NCI-H128 (cell line): ENCODE measurements around the gene KIAA1328.

Source experiments
- DNase-seq: peaks from one replicate; lab custom pipeline; 2025; ENCODE audit not compliant: unreplicated experiment; lab: John Stamatoyannopoulos, UW

The KIAA1328 gene

DNA sequence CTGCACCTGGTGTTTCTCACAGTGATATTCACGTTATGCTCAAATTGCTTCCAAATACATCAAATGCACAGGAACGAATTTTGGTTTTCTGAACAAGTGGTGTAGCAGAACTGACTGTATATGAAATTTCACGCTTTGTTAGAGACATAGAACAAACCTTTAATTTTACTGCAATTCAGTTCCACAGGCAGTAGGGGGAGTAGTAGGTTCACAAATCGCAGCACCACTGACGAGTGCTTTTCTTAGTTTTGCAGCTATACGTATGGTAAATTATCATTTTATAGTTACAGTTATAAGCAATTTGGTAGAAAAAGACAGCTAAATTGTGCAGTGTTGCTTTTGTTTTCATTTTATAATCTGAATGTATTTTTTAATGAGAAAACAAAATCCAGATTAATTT lies 113.3 kb downstream of the KIAA1328 start:
- DNase-seq = no peak

DNA sequence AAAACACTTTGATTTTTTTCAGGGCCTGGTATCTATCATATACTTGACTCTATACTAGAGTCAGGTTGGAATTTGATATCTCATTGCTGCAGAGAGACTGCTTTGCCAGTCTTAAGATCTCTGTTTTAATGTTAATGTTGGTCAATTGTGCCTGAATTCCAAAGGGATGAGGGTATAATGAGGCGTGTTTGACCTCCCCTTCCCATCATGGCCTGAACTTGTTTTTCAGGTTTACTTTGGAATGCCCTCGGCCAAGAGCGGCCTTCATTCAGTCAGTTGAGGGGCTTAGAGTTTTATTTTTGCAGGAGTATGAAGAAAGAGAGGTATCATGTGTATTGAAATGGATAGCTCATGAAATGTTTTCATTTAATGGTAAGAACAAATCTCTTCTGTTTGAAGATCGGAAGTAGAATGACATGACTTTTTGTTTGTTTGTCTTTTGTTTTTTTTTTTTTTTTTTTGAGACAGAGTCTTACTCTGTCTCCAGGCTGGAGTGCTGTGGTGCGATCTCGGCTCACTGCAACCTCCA lies 119.0 kb downstream of the KIAA1328 start:
- no peak for DNase-seq

DNA sequence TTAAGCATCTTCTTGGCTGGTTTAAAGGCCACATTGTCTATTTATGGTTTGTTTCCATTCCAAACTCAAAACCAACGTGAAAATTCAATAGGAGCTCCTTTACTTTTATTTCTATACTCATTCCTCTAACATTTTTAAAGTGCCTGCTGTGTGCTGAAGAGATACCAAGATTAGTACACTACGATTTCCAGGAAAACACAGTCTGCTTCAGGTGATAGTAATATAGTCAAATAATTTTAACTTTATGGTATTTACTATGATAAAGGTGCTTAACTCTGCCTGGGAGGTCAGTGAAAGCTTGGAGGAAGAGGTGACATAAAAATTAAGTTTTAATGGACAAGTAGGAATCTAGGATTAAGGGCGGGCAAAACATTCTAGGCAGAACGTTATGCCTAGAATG lies 121.4 kb downstream of the KIAA1328 start:
- DNase-seq = no peak

DNA sequence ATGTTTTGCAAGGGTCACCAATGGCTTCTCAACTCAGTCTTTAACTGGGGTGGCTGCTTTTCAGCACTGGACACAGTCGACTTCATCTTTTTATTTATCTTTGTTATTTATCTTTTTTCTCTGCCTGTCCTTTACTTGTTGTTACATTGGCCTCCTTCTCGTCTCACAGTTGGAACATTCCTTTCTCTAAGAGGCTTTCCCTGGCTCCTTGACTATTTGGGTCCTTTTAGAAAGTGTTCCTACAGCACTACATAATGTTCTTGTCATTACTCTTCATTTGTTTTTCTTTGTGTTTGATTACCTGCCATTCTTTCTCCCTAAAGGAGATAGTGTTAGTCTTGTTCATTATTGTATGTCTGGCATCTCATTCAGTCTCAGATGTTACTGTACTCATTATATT lies 122.0 kb downstream of the KIAA1328 start:
- no peak for DNase-seq

DNA sequence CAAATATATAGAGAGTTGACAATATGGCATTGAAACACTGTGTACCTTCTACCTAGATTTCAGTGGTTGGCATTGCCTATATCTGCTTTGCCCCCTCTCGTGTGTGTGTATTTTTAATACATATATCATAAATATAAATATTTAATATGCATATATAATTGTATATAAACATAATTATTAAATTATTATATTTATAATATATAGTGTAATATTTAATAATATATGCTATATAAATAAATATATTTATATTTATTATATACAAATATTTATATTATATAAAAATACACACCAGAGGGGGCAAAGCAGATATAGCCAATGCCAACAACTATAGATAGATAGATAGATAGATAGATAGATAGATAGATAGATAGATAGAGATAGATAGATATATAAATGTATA lies 124.1 kb downstream of the KIAA1328 start:
- DNase-seq = no peak

DNA sequence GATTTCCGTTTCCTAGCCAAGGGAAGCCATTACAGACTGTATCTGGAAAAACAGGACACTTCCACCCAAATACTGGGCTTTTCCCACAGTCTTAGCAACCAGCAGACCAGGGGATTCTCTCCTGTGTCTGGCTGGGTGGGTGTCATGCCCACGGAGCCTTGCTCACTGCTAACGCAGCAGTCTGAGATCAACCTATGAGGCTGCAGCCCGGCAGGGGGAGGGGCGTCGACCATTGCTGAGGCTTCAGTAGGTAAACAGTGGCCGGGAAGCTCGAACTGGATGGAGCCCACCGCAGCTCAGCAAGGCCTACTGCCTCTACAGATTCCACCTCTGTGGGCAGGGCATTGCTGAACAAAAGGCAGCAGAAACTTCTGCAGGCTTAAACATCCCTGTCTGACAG lies 131.1 kb downstream of the KIAA1328 start:
- DNase-seq = no peak

DNA sequence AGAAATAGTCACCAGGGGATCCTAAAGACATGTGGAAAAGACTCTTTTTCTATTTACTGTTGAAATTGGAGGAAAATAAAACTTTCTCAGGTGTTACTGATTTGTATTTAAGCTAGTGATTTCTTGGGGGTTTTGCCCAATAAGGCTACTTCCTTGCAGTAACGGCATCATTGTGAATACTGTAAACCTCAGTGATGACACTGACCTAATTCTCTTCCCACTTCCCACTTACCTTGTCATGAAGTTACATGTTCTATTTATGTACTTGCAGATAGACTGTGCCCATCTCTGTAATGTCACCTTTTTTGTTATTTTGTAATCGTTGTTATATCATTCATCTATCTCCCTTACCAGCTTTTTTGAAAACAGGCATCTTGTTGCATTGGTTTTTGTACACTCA lies 134.5 kb downstream of the KIAA1328 start:
- DNase-seq = no peak

DNA sequence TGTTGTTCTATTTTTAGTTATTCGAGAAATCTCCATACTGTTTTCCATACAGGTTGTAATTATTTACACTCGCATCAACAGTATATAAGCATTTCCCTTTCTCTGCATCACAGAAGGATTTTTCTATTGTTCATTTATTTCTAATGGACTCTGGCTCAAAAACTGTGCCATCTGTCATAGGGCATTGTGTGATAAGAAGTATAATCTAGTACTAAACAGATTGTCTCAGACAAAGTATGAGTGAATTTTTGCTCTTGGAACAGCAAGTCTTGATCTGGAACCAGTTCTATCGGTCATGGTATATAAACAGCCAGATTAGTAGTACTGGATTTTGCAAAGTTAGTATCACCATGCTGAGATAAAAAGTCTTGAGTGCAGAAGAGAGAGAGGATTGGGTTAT lies 145.8 kb downstream of the KIAA1328 start:
- no peak for DNase-seq

DNA sequence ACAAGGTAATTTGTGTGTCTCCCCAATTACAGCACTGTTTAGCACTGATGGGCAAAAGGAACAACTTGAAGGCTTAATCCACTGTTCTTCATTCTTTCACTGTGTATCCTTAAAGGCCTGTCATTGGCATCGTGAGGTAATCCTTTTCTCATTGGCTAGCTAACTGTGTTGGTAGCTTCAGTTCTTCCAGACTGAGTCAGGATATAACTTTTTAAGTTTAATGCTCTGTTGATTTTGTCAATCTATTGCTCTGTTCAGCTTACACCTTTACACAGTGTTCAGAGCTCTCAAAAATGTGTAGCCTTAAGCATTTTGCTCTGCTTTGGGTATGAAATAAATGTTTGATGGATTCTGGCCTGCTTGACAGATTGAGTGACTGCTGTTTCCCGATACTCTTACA lies 148.2 kb downstream of the KIAA1328 start:
- no peak for DNase-seq

DNA sequence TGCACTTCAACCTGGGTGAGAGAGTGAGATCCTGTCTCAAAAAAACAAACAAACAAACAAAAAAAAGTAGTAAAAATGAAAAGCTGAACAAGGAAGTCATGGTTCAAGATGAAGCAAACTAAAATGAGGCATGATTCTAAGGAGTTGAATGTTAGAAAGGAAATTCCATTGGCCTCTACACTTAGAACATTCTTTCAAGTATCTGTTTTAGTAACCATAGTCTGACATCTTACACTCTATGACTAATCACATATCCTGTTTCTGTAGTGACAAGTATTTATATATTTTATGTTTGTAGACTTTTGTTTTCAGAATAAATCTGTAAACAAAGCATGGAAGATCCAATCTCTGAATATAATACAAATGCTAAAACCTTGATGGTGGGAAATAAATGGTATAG lies 164.1 kb downstream of the KIAA1328 start:
- DNase-seq = no peak

DNA sequence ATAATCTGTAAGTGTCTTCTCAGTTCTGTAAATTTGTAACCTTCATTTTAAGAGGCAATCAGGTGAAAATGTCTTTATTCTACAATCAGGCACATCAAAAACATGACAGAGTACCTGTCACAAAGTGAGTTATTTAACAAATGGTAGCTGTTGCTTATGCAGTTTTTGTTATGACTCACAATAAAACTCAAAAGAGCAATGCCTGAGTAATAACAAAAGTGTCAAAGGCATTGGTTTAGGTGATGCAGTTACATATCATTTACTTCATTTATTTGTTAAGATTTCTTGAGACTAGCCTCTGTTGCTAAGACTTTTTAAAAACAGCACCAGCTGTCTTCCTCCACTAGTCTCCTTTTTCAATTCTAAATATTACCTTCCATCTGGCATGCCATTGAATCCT lies 177.8 kb downstream of the KIAA1328 start:
- DNase-seq = no peak

DNA sequence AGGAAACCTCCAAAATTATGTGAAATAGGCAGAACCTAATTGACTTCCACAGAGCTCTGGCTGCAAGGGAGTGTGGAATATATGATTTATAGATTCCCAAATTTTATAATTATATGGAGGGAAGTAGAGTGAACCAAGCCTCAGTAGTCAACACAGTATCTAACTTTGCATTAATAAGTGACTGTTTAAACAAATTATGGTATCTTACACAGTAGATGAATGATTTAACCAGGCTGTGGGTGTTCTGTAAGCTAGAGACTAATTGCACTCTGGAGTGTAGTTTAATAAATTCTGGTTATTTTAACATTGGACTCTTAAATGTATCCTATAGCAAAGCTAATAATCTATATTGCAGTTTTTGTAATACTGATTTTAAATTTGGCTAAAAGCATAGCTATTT lies 183.5 kb downstream of the KIAA1328 start:
- no peak for DNase-seq

DNA sequence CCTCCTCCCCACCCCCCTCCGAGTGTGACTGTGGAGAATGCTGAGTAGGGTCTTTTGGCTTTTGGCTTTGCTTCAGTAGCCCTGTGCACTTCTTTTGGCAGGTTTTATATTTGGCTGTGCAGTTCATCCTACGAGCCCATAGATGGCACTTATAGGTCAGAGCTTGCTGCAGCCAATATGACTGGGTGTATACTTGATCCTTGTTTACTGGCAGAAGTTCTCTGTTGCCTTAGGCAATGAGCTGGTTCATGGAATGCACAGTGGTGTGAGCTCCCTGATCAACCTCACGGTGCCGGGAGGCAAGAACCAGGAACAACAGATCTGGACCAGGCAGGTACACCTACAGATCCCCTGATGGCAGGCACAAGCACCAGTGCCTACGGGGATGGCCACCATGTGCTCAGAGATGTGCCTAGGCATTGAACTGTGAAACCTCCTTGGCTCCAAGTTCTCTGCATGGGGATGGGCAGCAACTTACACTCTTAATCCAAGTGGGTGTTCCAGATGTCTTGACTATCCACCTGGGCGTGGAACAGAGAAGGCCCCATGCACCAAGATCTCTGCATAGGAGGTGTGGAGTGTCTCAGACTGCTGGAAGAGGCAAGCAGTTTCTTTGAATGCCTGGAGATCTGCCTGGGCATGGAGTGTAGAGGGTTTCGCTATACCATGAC lies 190.4 kb downstream of the KIAA1328 start:
- DNase-seq = no peak

DNA sequence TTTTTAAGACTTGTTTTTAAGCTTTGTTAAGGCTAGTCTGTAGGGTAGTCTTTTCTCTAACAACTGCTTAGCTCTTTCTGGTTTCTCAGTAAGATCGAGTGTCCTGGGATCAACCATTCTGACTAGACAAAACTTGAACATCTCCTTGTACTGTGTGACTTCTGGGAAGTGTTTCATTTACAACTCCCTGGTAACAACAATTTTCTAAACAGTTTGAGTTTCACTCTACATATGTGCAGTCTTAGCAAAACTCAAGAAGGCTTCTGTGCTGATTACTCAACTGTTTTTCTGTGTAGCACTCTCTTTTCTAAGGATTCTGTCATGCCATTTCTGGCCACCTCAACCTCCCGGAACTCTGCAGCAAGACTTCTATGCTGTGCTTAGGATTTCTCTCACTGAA lies 204.5 kb downstream of the KIAA1328 start:
- DNase-seq = no peak

DNA sequence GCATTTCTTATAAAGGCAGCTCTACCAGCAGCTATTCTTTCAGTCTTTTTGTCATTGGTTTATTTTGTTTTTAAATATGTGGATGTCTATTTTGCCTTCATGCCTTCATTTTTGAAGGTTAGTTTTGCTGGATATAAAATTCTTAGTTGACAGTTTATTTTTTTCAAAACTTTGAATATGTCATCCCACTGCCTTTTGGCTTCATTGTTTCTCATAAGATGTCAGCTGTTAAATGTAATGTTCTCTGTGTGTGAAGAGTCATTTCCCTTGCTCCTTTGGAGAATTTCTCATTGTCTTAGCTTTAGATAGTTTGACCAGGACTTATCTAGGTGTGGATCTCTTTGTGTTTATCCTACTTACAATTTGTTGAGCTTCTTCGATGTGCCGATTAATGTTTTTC lies 213.5 kb downstream of the KIAA1328 start:
- DNase-seq = no peak

DNA sequence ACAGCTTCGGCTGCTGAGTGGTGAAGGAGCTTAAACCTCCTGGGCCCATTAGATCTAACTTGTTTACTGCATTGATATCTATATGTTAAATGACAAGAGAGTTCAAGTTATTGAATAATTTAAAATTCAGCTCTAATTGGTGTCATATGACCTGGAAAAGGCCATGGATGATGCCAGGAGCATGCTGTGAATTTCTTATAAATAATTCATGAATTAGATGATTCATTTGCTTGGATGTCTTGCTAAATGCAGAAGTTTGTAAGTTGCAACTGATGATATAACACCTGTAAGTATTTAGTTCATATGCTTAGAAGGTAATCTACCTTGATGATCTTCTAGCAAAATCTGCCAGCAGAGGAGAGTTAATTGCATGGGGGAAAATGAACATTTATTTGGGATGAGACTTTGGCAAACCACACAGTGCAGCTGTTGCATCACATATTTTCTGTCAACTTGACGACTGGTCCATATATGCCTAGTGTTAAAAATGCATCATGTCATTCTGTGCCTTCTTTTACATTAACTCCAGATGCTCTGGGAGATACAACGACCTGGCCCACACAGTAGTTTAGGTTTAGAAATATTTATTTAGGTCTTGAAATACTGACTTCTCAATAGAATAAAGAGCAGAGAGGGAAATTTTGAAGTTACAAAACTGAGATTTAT lies 226.3 kb downstream of the KIAA1328 start:
- DNase-seq = no peak

DNA sequence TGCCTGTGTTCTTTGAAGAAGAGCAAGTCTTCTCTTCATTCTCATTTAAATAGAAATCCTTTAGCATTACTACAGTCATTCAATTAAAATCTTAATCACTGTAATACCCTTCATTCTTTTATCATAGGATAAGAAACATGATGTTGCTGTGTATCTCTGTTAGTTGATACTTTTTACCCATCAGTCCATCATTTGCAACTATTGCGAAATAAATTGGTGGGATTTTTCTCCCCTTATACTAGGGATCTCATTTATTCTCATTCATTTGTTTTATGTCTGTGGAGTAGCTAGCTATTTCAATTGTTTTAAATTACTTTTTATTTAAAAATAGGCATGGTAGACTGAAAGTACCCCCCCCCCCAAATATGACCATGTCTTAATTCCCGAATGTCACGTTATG lies 235.3 kb downstream of the KIAA1328 start:
- DNase-seq = no peak

DNA sequence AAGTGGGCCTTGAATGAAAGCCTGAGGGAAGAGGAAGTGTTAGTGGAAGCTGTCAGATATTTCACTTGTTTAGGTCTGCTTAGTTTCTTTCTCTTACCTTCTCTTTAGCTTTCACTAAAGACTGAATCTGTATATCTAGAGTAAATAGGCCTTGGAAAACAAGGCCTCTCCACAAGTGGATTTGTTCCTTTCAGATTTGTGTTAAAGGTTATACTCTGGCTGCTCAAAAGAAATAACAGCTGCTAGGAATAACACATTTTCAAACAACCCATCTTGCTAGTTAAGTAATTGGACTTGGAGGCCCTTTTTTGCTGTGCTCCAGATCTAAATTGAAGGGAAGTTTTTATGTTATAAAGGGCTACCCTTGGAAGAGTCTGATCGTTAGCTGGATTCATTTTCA lies 236.3 kb downstream of the KIAA1328 start:
- no peak for DNase-seq

DNA sequence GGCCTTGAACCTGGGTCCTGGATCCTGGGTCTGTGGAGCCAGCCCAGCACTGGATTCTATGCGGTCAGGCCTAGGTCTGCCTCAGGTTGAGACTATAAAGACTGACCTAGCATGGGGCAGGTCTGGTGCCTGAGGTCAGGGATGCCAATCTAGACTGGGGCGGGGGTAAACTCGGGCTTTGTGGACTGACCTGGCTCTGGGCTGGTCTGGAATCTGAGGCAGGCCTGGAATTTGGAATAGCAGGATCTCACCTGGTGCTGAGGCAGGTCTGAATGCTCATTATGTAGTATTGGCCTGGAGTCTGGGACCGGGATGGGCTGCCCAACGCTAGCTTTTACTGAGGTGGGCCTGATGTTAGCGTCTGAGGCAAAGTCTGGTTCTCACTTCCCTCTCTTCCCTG lies 256.0 kb downstream of the KIAA1328 start:
- no peak for DNase-seq

DNA sequence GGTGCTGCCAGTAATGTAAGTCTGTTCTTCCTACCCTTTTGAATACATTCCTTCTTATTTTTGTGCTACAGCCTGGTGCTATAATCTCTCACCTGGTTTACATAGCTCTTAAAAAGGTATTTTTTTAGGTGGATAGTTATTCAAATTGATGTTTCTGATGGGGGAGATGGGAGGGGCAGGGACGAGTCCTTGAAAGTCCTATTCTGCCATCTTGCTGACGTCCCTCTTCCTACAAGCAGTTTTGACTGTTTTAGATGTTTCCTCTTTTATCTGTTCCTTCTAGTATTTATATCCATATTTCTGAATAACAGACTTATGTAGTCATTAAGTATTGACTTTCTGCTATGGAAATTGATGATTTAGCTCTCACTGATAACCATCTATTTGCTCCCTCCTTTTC lies 256.4 kb downstream of the KIAA1328 start:
- no peak for DNase-seq

DNA sequence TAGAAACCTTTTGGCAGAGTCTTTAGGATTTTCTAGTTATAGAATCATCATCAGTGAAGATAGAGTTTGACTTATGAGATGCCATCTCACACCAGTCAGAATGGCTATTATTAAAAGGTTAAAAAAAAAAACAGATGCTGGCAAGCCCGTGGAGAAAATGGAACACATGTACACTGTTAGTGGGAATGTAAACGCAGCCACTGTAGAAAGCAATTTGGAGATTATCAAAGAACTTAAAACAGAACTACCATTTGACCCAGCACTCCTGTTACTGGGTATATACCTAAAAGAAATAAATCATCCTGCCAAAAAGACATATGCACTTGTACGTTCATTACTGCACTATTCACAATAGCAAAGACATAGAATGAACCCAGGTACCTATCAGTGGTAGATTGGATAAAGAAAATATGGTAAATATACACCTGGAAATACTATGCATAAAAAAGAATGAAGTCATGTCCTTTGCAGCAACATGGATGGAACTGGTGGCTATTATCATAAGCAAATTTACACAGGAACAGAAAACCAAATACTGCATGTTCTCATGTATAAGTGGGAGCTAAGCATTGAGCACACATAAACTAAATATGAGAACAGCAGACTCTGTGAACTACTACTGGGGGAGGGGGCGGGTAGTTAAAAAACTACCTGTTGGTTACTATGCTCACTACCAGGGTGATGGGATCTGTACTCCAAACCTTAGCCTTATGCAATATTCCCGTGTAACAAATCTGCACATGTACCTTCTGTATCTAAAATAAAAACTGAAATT lies 279.0 kb downstream of the KIAA1328 start:
- DNase-seq = no peak

DNA sequence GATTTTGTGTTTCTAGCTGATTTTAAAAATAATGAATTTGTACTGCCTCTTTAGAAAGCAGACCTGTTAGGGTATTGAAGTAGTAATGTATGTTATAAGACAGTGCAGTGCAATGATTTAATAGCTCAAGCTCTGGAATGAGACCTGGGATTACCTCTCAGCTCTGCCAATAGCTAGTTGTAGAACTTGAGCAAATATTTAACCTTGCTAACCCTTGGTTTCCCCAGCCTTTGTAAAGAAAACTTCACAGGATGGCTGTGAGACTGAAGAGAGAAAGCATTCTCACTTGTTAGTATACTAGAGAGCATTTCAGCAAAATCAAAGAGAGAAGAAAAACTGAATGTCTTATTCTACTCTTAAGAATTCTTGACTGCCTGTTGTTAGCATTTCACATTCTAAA lies 293.9 kb downstream of the KIAA1328 start:
- DNase-seq = no peak
